Activated CD4-positive, alpha-beta T cell treated with anti-CD3 and anti-CD28 coated beads, Interleukin-2, amount 50 U/mL, for 4 hours (primary cell): Measurements from ENCODE around the gene PAFAH1B1.

ENCODE experiments used
- DNase-seq, 2 experiments: peaks; one replicate each; pipeline ENCODE4 v3.0.0-alpha.2; 2020

The PAFAH1B1 gene

DNA sequence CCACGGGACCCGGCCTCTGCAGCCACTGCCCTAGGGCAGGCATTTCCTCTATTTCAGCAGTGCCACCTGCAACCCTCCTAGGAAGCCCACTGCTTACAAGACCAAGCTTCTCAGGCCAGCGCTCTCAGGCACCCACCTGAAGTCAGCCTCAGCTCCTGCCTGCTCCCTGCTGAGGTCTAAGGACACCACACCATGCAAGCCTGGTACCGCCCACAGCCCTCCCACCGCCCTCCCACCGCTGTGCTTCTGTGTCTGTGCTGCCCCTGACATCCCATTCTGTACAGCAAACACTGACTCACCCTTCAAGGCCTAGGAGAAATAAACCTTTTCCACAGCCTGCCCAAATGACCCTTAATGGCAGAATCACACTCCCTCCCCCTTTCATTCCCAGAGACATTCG is 111.8 kb downstream of the PAFAH1B1 start:
- no peak for DNase-seq

DNA sequence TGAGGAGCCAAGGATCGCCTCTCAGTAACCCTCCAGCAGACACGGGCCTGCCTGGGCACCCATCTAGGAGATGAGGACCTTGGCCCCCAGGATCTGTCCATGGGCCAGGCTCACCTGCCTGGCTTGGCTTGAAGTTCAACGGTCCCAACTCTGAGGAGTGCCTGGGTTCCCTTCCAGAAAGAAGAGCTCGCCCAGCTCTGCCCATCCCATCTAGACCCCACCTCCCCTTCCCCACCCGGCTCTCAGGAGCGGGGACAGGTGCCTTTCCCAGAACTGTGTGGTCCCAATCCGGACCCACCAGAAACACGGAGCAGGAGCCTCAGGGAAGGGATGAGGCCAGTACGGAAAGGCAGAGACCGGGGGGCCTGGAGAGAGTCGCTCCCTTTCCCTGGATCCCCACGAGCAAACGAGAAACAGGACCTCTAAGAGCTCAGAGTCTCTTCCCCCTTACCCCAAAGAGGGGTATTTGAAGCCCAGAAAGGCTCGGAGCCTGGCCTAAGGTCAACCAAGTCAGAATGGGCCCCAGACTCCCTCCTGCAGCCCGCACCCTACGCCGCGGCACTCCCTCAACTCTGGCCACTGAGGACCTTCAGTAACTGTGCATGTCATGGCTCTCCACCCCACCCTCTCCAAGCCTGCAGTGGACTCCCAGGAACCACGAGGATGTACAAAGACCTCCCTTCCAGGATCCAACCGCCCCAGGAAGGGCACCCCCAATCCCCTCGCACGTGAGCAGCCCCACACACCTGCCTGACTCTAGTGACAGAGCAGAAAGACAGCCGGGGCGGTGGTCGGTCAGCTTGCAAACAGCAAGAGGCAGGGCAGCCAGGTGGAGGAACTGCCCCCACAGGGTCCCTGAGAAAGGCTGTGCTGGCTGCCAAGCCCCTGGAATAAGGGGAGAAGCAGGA is 112.7 kb downstream of the PAFAH1B1 start:
- no peak for DNase-seq

DNA sequence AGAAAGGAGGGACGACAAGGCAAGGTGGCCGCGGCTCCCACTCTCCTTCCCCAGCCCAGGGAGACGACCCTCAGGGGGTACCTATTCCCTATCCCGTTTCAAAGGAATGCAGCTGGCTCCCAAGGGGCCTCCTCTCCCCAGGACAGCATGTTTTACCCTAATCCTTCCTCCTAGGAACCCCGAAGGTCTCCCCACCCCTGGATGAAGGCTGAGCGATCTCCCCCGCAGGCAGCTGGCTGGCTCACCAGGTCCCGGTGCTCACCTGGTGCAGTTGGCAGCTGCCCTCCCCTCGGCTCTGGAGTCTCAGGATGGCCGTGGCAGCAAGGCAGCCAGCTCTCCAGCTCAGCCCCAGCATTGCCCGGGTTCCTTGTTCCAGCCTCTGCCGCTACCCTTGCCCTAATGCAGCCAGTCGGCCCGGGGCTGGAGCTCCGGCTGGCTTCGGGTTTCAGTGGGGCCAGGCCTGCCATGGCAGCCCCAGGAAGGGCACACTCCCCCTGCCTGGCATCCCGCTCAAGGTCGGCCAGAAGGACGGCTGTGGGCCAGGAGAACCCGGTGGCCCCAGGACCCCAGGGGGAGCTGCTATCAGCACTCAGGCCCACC is 113.6 kb downstream of the PAFAH1B1 start:
- DNase-seq, result no peak

DNA sequence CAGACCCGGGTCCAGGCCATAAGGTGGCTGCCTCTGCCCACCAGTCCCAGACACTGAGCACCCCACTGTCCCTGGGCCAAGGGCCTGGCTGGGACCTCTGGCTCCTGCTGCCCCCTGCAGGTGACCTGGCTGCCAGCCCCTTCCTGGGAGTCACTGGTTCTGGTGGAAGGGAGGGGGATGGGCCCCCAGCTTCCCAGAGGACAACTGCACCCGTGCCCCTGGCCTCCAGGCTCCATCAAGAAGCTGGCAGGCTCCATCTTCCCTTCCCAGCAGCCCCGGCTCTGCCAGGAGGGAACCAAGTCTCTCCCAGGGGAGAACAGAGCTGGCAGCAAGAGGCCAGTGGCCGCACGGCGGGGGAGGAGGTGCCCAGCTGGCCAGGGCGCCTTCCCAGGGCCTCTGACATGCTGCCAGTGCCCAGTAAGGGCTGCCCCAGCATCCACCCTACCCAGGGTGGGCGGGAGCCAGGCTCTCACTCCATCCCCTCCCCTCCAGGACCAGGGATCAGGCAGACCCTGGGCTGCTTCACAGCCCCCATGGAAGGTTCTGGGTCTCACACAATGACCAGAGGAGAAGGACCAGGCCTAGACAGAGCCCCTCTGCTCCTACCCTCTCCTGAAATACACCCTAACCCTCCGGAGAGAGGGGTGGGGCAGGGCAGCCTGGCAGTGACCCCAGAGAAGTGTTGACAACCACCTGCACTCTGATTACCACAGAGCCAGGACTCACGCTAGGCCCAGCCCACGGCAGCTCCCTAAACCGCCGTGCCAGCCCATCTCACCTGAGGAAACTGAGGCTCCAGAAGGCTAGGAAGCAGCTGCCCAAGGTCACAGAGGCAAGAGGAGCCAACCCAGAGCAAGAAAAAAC is 114.5 kb downstream of the PAFAH1B1 start:
- DNase-seq, result no peak

DNA sequence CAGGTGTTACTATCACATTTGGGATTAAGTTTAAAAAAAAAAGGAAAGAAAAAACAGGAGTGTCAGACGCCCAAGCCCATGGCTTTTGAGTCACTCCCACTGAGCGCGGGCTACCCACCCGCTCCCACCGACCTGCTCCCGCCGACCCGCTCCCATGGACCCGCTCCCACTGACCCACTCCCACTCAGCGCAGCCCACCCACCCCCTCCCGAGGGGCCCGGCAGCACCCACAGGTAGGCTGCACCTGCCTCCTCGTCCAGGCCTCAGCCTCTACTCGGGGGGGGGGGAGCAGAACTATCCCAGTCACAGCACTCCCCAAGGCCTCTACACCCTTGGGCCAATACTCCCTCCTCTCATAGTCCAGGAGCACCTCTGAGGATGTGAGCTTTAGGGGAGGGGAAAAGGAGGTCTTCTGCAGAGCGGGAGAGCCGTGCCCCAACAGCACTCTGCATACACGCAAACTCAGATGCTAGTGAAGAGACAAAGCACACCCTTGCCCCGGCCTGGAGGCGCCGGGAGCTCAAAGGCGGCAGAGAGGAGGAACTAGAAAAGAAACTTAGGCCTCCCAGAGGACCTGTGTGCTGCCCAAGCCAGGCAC is 115.2 kb downstream of the PAFAH1B1 start:
- DNase-seq, result no peak

DNA sequence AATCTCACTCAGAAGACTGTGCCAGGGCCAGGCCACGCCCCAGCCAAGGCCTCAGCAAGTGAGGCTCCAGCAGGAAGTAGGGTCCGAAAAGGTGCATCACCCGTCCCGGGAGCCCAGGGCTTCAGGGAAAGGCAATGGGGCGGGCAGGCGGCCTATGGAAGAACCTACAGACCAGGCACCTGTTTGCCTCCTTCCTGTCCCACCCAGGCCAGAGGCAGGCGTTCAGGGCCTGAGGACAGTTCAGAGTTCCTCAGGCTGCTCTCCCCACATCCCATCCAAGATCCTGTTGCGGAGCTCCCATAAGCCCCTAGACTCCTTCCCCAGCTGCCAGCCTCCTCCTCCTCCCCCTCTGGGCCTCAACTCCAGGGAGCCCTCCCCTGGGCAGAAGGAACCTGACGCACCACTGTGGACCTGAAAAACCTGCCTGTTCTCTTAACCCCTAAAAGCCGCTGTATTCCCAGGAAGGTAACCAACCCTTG is 115.8 kb downstream of the PAFAH1B1 start:
- no peak for DNase-seq

DNA sequence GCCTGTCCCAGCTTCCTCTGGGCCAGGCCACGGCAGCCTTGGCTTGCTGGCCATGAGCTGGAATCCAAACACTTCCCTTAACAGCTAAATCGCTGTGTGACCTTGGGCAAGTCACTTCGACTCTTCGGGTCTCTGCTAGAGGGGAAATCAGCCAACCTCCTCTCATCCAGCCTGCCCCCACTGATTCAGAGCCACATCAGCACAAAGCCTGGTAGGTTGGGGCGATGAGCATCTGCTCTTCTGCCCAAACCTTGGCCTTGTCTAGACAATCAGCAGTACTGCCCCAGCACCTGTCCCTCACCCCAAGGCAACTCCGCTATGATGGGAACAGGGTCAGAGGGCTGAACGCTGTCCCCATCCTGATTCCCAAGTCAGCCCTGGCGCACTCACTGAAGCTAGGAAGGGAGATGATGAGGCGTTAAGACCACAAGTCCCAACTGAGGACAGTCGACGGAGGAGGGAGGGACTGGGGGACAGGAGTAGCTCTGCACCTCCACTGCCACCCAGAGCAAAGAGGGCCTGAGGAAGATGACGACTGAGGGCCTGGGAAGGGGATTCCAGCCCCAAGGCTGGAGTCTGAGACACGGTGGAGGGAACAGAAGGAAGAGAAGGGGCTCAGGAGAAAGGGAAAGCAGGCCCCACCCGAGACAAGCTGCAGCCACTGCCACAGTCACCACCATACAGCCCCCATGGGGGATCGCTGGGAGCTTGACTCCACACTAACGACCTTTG is 116.8 kb downstream of the PAFAH1B1 start:
- DNase-seq, result no peak

DNA sequence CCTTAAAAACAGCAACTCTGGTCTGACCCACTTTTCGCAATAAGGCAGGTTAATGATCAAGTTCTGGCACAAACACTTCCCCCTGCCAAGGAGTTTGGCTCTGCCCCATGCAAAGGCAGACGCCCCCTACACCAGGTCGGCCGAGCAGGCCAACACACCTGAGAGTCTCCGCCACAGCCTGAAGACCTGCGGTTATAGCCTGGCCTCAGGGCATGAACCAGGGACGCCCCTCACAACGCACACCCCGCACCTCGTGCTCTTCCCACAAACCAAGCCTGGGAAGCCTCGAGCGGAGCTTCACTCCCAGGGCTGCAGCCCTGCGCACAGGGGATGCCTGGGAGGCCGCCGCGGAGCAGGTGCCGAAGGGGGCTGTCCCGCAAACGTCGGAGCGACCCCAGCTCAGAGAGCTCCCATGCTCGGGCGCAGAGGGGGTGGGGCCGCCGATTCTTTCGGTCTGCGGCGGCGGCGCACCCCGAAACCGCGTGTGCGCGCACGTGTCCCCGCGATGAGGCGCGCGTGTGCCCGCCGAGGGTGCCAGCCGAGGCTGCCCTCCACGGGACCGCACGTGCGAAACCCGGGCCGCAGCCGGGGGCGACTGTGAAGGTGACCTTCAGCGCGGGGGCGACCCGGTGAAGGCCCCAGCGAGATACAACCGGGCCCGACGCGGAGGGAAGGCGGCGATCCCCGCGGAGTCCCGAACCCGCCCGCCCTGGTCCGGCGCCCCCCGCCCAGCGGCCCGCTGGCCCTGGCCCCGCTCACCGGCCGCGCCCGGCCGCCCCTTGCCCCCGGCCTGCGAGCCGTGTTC is 117.6 kb downstream of the PAFAH1B1 start:
- DNase-seq, result peak; percentile 27 to 29

DNA sequence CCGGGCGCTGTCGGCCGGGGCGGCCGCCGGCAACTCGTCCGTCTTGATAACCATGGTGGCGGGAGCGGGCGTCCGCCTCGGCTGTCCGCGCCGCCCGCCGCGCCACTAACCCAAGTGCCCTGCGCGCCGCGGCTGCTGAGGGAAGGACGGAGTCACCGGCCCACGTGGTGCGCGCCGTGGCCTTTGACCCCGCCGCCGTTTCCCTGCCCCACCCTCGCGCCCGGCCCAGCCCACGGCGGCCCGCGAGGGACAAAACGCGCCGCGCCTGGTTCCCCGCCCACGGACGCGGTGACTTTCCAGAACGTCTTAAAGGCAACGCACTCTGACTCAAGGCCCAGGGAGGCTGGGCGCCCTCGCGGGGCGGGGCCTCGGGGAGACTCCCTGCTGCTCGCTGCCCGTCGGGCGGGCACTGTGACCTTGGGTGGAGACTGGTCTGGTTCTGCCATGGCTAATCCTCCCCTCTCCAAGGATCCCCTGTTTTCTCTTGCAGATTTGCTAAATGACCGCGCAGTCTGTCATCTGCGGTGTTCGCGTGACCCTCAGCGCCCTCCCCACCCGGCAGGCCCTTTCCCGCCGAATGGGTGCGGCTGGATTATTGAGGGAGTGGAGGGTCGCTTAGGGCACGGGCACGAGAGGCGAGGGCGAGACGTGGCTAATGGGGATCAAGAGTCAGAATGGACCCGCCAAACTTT is 118.3 kb downstream of the PAFAH1B1 start, which contains the start of gene CLUH:
Gene CLUH, minus strand, starts transcription at position 157 of the 692 bp plus-strand sequence. Its CDS starts 103 bp downstream, at position 54.
- peak; percentile 95 for DNase-seq

DNA sequence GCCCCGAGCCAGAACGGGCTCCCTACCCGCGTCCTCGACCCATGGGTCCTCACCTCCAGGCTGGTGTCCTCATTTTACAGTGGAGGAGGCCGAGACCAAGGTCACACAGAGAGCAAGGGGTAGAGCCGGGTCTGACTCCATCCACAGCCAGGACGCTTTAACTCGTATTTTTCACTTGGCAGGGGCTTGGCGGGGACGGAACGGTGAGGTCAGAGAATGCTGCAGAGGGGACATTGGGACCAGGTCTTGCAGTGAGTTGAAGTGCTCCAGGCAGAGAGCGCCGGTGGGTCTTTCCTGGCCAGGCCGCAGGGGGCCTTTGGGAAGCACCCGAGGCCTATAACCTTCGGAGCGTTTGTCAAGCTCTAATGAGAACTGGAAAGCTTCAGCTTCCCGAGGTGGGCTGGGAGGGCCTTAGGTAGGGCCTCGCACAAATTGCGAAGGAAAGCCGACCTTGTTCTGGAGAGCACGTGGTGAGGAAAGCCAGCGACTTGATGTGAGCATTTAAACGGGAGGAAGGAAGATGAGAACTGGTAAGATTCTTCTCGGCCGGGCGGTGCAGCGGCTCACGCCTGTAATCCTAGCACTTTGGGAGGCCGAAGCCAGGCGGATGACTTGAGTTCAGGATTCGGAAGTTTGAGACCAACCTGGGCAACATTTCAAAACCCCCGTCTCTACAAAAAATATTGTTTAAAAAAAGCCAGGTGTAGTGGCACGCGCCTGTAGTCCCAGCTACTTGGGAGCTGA is 119.0 kb downstream of the PAFAH1B1 start:
- DNase-seq, result no peak

DNA sequence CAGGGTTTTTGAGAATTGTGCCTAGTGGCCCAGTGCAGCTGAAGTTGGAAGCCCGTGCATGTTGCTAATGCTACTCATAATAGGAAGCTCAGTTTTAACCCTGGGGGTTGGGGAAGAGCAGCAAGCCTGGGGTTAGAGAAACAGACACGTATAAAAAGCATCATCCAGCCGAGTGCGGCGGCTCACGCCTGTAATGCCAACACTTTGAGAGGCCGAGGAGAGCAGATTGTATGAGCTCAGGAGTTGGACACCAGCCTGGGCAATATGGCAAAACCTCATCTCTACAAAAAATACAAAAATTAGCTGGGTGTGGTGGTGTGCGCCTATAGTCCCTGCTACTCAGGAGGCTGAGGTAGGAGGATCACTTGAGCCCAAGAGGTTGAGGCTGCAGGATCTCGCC is 120.4 kb downstream of the PAFAH1B1 start:
- DNase-seq, result no peak

DNA sequence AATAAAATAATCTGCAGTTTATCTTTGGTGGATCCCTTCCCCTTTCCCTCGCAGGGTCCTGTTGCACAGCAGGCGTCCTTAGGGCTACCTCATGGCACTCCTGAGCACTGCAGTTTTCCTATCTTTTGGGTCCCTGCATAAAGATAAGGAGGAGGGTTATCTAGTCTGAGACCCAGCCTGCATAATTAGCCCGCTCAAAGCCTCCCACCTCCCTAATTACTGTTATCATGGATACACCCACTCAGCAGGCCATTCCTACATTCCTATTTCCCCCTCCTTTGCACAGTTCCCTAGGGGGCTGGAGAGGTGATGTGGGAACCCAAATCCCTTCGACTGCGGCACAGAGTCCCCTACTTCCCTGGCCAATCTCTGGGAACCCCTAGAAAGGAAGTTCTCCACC is 123.2 kb downstream of the PAFAH1B1 start:
- no peak for DNase-seq

DNA sequence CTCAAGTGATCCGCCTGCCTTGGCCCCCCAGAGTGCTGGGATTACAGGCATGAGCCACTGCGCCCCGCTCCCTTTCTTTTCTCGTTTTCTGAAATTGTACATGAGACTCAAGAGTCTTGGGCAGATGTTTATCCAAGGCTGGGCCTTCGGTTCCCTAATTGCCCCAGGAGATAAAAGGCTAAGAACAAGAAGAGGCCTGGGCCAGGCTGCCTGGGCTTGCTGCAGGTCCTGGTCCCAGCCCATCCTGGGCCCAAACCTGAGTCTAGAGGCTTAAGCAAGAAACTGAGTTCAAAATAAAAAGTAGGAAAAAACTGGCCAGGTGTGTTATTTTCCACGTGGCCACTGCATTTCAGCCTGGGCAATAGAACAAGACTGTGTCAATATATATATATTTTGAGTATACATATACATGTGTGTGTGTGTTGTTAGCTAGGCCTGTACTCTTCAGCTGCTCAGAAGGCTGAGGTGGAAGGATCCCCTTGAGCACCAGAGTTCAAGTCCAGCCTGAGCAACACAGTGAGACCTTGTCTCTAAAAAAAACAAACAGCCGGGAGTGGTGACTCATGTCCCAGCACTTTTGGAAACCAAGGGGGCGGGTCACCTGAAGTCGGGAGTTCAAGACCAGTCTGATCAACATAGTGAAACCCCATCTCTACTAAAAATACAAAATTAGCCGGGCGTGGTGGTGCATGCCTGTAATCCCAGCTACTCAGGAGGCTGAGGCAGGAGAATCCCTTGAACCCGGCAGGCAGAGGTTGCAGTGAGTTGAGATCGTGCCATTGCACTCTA is 124.9 kb downstream of the PAFAH1B1 start:
- no peak for DNase-seq

DNA sequence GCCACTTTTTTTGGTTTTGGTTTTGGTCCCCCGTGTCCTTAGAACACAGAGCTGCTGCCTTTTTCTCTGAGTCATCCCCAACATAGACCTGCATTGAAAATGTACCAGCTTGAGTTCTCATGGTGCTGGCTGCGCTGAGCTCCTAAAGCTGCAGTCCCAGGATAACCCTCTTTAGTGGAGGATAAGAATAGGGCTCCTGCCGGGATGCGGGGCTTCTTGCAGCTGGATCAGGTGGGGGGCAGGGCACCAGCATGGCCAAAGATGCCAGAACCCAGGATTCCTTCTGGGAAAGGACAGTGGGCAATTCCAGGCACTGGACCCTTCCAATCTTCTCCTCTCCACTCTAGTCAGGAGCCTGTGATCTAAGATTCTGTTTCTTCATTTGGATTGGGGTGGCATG is 126.4 kb downstream of the PAFAH1B1 start:
- DNase-seq, result no peak

DNA sequence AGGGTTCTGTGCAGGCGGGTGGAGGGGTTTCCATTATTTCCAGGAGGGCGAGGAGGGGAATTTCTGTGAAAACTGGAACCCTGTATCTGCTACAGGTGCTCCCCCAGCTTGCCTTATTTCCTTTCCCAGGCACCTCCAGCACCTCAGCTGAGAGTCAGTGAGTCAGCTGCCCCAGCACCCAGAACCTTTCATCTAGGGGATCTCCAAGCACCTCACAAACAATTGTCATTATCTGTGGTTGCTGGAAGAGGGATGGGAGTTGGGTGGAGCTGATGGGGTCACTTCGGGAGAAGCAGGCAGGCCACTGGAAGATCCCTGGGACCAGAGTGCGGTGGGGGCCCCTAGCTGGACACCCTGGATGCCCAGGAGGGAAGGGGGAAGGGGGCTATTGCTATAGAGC is 128.1 kb downstream of the PAFAH1B1 start:
- no peak for DNase-seq

DNA sequence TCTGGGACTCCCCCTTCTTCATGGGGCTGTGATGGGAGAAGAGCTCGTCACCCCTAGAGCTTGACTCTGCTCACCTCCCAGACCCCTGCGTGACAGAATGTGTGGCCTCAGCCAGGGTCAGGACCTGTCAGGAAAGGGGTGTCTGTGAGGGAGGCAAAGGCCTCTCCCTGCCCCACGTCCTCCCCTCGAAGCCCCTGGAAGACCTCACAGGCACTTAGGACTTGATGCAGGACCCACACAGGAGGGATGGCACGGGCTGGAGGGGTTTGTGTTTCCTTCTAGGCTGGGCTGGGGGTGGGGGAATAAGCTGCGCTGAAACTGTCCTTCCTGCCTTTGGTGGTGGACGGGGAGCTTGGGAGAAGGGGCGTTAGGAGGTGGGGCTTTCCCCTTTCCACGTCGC is 129.2 kb downstream of the PAFAH1B1 start:
- no peak for DNase-seq

DNA sequence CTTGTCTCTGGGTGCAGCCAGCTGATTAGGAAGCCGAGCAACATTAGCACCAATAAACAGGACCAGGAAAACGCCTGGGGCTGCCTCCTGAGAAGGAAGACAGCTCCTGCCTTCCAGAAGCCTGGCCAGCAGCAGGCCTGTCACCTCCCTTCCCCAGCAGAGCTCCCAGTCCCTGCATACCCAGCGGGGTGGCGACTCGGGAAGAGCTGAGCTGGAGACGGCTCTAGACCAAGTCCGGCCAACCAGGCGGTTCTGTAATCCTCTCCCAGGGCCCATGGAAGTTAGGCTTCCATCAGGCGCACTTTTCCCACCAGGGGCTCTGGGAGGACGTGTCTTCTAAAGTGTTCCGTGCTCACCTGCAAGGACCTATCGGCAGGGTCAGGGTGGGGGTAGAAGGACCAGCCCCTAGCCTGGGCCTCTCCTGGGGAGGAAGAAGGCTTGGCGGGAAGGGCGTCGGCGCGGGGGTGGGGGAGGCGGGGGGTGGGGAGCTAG is 130.1 kb downstream of the PAFAH1B1 start:
- no peak for DNase-seq

DNA sequence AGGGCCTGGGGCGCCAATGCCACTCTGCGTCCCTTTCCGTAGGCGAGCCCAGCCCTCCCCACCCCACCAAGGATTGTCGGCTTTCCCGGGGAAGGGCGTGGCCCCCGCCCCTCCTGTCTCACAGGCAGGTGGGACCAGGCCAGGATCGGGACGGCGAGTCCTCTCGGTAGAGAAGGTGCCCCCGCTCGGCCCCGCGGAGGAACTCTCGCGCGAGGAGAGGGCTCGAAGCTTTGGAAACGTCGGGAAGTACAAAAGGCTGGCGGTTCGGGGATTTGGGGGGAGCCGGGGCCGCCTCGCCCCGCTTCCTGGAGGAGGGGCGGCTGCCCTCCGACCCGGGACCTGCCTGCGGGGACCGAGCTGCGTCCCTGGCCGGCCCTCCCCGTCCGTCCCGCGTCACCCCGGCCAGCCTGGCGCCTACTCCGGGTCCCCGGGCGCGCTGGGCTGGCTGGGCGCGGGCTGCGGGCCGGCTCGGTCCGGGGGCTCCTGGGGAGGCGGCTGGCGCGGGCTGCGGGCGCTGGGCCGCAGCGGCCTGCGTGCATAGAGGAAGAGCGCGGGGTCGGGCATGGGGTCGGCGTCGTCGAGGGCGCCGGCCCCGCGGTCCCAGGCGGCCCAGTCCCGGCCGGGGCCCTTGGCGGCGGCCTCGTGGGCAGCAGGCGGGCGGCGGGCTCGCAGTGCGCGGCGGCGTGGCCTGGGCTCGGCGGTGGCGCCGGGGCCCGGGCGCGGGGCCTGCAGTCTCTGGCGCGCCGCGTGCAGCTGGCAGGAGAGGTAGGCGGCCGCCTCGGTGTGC is 130.7 kb downstream of the PAFAH1B1 start:
- no peak for DNase-seq
